ENCODE results near the gene ADAMTSL4.
"Not testable (repeated sequence)": the region's sequence is repeated elsewhere in the genome, so short reads cannot be mapped to it uniquely, and the experiment has no call there.

The ADAMTSL4 gene

DNA sequence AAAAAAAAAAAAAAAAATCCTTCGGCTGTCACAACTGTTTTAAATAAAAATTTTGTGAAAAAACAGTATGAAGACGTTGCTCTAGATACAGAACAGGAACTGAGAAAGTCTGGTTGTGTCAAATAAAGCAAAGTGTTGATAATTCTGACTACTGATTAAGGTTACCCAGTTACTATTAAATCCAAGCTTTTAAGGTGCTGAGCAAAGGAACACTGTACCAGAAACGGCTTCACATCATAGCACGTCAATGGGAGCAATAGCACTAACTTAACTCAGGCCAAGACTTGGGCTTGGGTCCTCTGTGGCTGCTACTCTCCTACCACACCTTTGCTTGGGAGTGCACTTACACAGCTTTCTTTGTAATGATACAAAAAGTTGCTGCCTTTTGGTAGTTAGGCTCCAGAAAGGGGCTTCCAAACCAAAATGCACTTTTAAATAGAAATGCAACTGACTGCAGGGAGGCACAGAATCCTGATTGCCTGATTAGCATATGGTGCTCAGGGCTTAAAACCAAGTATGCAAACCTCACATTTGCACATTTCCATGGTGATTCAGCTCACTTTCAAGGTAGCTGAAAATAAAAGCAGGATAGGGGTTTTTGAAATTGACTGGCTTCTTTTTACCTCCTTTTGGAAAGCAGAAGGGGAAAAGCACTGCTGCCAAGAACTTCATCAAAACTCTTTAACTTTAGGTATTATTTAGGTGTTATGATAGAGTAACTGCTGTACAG, 23.9 kb downstream of the ADAMTSL4 start:
- TF ChIP-seq, protein P1, sequence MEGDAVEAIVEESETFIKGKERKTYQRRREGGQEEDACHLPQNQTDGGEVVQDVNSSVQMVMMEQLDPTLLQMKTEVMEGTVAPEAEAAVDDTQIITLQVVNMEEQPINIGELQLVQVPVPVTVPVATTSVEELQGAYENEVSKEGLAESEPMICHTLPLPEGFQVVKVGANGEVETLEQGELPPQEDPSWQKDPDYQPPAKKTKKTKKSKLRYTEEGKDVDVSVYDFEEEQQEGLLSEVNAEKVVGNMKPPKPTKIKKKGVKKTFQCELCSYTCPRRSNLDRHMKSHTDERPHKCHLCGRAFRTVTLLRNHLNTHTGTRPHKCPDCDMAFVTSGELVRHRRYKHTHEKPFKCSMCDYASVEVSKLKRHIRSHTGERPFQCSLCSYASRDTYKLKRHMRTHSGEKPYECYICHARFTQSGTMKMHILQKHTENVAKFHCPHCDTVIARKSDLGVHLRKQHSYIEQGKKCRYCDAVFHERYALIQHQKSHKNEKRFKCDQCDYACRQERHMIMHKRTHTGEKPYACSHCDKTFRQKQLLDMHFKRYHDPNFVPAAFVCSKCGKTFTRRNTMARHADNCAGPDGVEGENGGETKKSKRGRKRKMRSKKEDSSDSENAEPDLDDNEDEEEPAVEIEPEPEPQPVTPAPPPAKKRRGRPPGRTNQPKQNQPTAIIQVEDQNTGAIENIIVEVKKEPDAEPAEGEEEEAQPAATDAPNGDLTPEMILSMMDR (IDR thresholded peaks at IDR 0.05; ENCODE audit: borderline replicate concordance, insufficient read depth, low read depth, low read length) = no peak
- no peak overlapping the region for H3K4me3 ChIP-seq (ENCODE audit: low read depth, low read length)

DNA sequence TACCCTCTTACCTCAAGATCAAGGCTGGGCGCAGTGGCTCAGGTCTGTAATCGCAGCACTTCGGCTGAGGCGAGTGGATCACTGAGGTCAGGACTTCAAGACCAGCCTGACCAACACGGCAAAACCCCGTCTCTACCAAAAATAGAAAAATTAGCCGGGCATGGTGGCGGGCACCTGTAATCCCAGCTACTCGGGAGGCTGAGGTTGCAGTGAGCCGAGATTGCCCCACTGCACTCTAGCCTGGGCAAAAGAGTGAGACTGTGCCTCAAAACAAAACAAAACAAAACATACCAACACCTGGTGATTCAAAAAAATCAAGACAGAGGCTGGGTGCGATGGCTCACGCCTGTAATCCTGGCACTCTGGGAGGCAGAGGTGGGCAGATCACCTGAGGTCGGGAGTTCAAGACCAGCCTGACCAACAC, 24.5 kb downstream of the ADAMTSL4 start:
- H3K4me3 ChIP-seq (ENCODE audit: low read depth, low read length) = not testable (repeated sequence)

DNA sequence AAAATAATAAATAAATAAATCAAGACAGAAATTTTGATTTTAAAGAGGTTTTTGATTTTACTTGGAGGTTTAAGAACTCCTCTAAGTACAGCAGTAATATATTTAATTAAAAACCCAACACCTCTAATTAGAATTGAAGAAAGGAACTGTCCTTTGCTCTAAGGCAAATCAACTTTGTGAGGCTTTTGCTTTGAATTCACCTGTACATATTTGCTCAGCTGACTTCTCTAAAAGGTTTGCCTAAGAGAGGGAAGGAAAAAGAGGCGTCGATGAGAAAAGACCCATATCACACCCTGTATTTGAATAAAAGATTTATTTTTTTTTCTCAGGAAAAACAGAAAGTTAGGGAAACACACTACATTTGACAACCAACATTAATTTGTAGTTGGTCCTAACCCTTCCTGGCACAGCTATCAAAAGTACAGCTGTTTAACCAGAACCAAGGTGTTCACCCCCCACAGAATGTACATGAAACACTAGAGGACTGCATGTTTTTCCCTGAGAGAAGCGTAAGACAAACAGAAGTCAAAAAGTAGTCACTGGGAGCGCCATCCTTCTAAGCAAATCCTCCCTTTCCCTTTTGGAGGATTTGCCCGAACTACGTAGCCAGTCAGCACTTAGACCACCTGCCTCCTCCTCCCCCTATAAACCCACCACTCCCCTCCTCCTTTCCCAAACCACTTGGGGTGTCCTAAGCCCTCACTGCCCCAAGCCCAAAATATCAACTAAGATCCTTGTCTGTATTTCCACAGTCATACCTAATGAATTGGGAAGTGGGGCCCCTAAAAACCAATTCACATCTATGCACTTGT, 25.3 kb downstream of the ADAMTSL4 start:
- peak overlapping the region; percentile 42 for H3K4me3 ChIP-seq (ENCODE audit: low read depth, low read length)
- TF ChIP-seq, protein P1 (IDR thresholded peaks at IDR 0.05; ENCODE audit: borderline replicate concordance, insufficient read depth, low read depth, low read length) = no peak

DNA sequence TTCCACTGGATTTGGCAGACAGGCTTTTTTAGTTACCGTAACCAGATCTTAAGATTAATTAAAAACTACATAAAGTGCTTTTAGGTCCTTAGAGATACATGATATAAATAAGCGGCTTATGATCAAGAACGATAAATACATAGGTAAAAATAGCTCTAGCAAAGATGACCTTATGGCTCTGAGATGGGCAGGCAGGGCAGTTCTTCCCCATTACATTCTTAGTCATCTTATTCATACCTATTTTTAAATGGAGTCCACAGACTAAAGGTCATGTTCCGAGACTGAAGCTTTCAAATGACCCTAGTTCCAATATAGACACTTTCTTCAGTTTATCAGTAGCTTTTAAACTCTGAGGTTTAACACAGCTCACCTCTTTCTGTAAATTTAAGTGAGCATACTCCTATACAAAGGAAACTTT, 25.9 kb downstream of the ADAMTSL4 start:
- TF ChIP-seq, protein P1 (IDR thresholded peaks at IDR 0.05; ENCODE audit: borderline replicate concordance, insufficient read depth, low read depth, low read length) = no peak
- H3K4me3 ChIP-seq (ENCODE audit: low read depth, low read length) = peak overlapping the region; percentile 44

- peak overlapping the region; percentile 44 for H3K4me3 ChIP-seq (ENCODE audit: low read depth, low read length)
These were observed 26.5 kb downstream of the ADAMTSL4 start for GRCh38 chr1:150575518-150576366.

GRCh38 chr1:150576367-150576711, 27.1 kb downstream of the ADAMTSL4 start:
- peak overlapping the region; percentile 44 for H3K4me3 ChIP-seq (ENCODE audit: low read depth, low read length)
- TF ChIP-seq, protein P1 (IDR thresholded peaks at IDR 0.05; ENCODE audit: borderline replicate concordance, insufficient read depth, low read depth, low read length) = no peak

More at GRCh38 chr1:150575518-150576366, 26.5 kb downstream of the ADAMTSL4 start:
- TF ChIP-seq, protein P1 (IDR thresholded peaks at IDR 0.05; ENCODE audit: borderline replicate concordance, insufficient read depth, low read depth, low read length) = no peak
